Fibroblast of lung (primary cell): ENCODE measurements around the gene PLXNA4. TPM values are rescaled to one million over a fixed set of nuclear protein-coding genes. Genes with fewer than 3 reads are reported as not detected.

Experiments
- DNase-seq, 2 donors: peaks; one replicate each; pipeline versions ENCODE4 v3.0.0 to v3.0.0-alpha.2; 2010; ENCODE audit warnings: low read depth in 2 of 2
- H2AFZ ChIP-seq: 2 replicates; pipeline ENCODE4 v1.5.1; 2012; ENCODE audit warnings: low read length, control low read depth, inconsistent platforms
- H3K27ac ChIP-seq: 2 replicates; pipeline ENCODE4 v1.5.1; 2011; ENCODE audit warnings: low read length, control low read depth; ENCODE audit not compliant: insufficient read depth
- H3K27me3 ChIP-seq: 2 replicates; pipeline ENCODE4 v1.5.1; 2011; ENCODE audit warnings: mild to moderate bottlenecking, low read length; ENCODE audit not compliant: control insufficient read depth, insufficient read depth
- H3K36me3 ChIP-seq: 2 replicates; pipeline ENCODE4 v1.5.1; 2011; ENCODE audit warnings: low read length; ENCODE audit not compliant: control insufficient read depth, insufficient read depth
- H3K4me1 ChIP-seq: 2 replicates; pipeline ENCODE4 v1.5.1; 2011; ENCODE audit warnings: low read length; ENCODE audit not compliant: control insufficient read depth, insufficient read depth; ENCODE audit errors: extremely low read depth
- H3K4me2 ChIP-seq: 2 replicates; pipeline ENCODE4 v1.5.1; 2011; ENCODE audit warnings: low read length, control low read depth; ENCODE audit not compliant: insufficient read depth; ENCODE audit errors: extremely low read depth
- H3K4me3 ChIP-seq, 4 experiments: fragments of 200-600 bp in 1 of 4; sonication (generic) in 1 of 4; replicated peaks in 1 of 4; 2 replicates each; pipeline ENCODE4 v1.5.1; 2011 to 2016; ENCODE audit warnings: low read length in 4 of 4, low read depth in 3 of 4, mild to moderate bottlenecking in 3 of 4, control low read depth in 2 of 4, inconsistent platforms in 1 of 4, mixed read lengths in 1 of 4; ENCODE audit not compliant: insufficient read depth in 1 of 4; ENCODE audit errors: control extremely low read depth in 1 of 4
- H3K79me2 ChIP-seq: 2 replicates; pipeline ENCODE4 v1.5.1; 2012; ENCODE audit warnings: mild to moderate bottlenecking, low read length, inconsistent platforms; ENCODE audit not compliant: control insufficient read depth, insufficient read depth
- H3K9ac ChIP-seq: 2 replicates; pipeline ENCODE4 v1.5.1; 2011; ENCODE audit warnings: mild to moderate bottlenecking, low read length, control low read depth; ENCODE audit not compliant: insufficient read depth
- H3K9me3 ChIP-seq: 2 replicates; pipeline ENCODE4 v1.5.1; 2012; ENCODE audit warnings: low read depth, low read length; ENCODE audit not compliant: control insufficient read depth, insufficient read depth
- H4K20me1 ChIP-seq: 2 replicates; pipeline ENCODE4 v1.5.1; 2011; ENCODE audit warnings: low read length; ENCODE audit not compliant: control insufficient read depth, insufficient read depth; ENCODE audit errors: extremely low read depth
- CTCF ChIP-seq, 2 donors: IDR thresholded peaks in 1 of 2; conservative IDR thresholded peaks in 1 of 2; 1 replicate in 1 of 2; 2 replicates in 1 of 2; pipeline ENCODE4 v1.5.1; 2011 to 2012; ENCODE audit warnings: low read length in 2 of 2, control low read depth in 1 of 2, inconsistent platforms in 1 of 2, low read depth in 1 of 2, mild to moderate bottlenecking in 1 of 2
- EZH2 ChIP-seq: IDR thresholded peaks from 2 replicates; pipeline ENCODE4 v1.5.1; 2012; ENCODE audit warnings: low read length, control low read depth, mild to moderate bottlenecking; ENCODE audit errors: missing control alignments
- polyA plus RNA-seq, 2 donors: library from polyadenylated mRNA; depleted of rRNA in 1 of 2; stranded (reverse) in 1 of 2; unstranded in 1 of 2; fragments of >200 nt; gene quantifications; 2 replicates each; pipeline ENCODE4 v1.2.1, GENCODE V29; 2011 to 2012; ENCODE audit warnings: missing spikeins in 1 of 2
- total RNA-seq: library from RNA; depleted of rRNA; stranded (reverse); fragments of >200 nt; gene quantifications from 2 replicates; pipeline ENCODE4 v1.2.1, GENCODE V29; 2014

The PLXNA4 gene
- total and polyA plus RNA-seq, 2 donors (not counting 1 experiment from before 2014, with no cell fraction given) = 1.2 to 1.5 TPM

DNA sequence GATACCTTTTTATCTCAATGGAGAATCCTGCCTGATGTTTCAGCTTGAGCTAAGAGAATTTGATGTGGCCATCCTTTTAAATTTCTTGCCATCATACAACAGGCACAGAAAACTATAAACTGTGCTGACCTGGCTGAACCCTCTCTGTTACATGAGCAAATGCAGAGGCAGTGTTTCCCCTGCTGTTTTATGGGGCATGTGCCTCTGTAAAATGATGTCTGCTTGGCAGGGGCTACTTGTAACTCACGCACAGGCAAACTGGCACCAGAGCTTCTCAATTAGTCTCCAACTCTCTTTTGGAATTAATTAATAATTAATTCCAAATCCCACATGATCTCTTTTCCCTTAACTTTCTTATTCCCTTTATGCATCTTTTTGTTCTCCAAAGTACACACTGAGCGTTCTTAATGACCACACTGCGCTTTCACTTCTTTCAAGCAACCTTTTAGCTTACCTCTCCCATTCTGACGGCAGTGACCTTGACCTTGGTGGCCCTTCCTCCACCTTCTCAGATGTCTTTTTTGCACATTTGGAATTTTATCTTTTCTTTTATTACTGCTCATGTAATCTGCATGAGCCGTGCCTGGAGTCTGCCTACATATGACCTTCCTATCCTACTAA is 334.0 kb downstream of the PLXNA4 start:
- H3K27ac ChIP-seq = no peak overlapping the region
- H4K20me1 ChIP-seq = no peaks in the 10 kb centered on the region
- TF ChIP-seq CTCF (conservative IDR thresholded peaks at IDR 0.05 in 1 of 2, IDR thresholded peaks at IDR 0.05 in 1 of 2; ENCODE audit: low read depth in 1 of 2, low read length in 2 of 2) (no peak), EZH2 (no peak)
- no peaks in the 10 kb centered on the region for H3K27me3 ChIP-seq
- no peak overlapping the region for H2AFZ ChIP-seq
- H3K9me3 ChIP-seq = no peaks in the 10 kb centered on the region
- H3K9ac ChIP-seq = no peak overlapping the region
- no peak overlapping the region for H3K4me3 ChIP-seq
- no peak for DNase-seq
- H3K4me1 ChIP-seq = no peaks in the 10 kb centered on the region
- H3K79me2 ChIP-seq = no peaks in the 10 kb centered on the region
- no peaks in the 10 kb centered on the region for H3K36me3 ChIP-seq
- H3K4me2 ChIP-seq = no peak overlapping the region

DNA sequence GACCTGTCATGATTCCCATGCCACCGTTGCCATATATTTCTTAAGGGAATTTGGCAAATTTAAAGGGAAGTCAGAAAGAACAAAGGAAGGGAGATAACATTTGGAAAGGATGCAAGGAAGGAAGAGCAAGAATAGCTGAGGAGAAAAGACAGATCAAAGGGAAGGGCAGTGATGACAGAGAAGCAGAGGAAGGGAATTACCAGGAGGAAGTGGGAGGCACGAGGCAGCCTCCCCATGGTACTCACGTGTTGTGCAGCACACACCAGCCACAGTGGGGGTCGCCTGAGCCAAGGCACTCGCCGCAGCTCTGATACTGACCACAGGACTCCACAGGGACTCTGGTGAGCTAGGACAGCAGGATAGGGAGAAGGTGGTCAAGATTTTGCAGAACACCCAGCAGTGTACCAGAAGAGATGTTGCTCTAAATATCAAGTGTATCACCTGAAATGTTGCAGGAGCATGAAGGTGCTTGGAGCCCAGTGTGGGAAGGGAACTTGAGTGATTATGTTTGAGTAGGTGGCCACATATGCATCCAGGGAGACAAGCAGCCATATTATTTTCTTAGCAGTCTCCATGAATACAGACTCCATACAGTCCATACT is 335.3 kb downstream of the PLXNA4 start:
- Histone ChIP-seq H4K20me1 (no peaks in the 10 kb centered on the region), H3K9me3 (no peaks in the 10 kb centered on the region), H3K9ac (no peak overlapping the region), H3K4me1 (no peaks in the 10 kb centered on the region), H3K4me3 (no peak overlapping the region), H3K36me3 (no peaks in the 10 kb centered on the region), H3K79me2 (no peaks in the 10 kb centered on the region), H3K27me3 (no peaks in the 10 kb centered on the region), H3K4me2 (no peak overlapping the region), H2AFZ (no peak overlapping the region), H3K27ac (no peak overlapping the region)
- no peak for DNase-seq
- TF ChIP-seq EZH2 = no peak
- no peak for TF ChIP-seq CTCF (conservative IDR thresholded peaks at IDR 0.05 in 1 of 2, IDR thresholded peaks at IDR 0.05 in 1 of 2; ENCODE audit: low read depth in 1 of 2, low read length in 2 of 2)

- Histone ChIP-seq H3K4me2 (no peak overlapping the region), H3K9me3 (no peaks in the 10 kb centered on the region), H3K4me1 (no peaks in the 10 kb centered on the region), H3K27ac (no peak overlapping the region), H4K20me1 (no peaks in the 10 kb centered on the region), H3K9ac (no peak overlapping the region), H3K27me3 (no peaks in the 10 kb centered on the region), H2AFZ (no peak overlapping the region), H3K79me2 (no peaks in the 10 kb centered on the region), H3K36me3 (no peaks in the 10 kb centered on the region), H3K4me3 (no peak overlapping the region)
- DNase-seq = no peak
- TF ChIP-seq EZH2 = no peak
- TF ChIP-seq CTCF (conservative IDR thresholded peaks at IDR 0.05 in 1 of 2, IDR thresholded peaks at IDR 0.05 in 1 of 2; ENCODE audit: low read depth in 1 of 2, low read length in 2 of 2) = no peak
Measured at GRCh38 chr7:132240262-132240661, 336.0 kb downstream of the PLXNA4 start.
